Right lobe of liver (tissue), 4 donors: ENCODE results near the gene SEMA4C.

ENCODE experiments used
- POLR2A ChIP-seq: fragments of 450-650 bp; IDR thresholded peaks from one replicate; pipeline ENCODE4 v1.6.1; 2017; ENCODE audit warnings: antibody characterized with exemption, mild to moderate bottlenecking
- TF ChIP-seq, protein P1 (sequence below), 4 donors: fragments of 200-600 bp in 3 of 4; fragments of 450-650 bp in 1 of 4; IDR thresholded peaks; one replicate each; pipeline versions ENCODE4 v1.5.1 to v1.8.0; 2016 to 2022; ENCODE audit warnings: antibody characterized with exemption in 4 of 4, mild to moderate bottlenecking in 2 of 4
- donor health status: DM: no; HTN: no; CAD: no.
- donor health status: DM: no; HTN: no; CAD: no.
- donor health status: DM: no; HTN: yes; CAD: no.

DNA sequence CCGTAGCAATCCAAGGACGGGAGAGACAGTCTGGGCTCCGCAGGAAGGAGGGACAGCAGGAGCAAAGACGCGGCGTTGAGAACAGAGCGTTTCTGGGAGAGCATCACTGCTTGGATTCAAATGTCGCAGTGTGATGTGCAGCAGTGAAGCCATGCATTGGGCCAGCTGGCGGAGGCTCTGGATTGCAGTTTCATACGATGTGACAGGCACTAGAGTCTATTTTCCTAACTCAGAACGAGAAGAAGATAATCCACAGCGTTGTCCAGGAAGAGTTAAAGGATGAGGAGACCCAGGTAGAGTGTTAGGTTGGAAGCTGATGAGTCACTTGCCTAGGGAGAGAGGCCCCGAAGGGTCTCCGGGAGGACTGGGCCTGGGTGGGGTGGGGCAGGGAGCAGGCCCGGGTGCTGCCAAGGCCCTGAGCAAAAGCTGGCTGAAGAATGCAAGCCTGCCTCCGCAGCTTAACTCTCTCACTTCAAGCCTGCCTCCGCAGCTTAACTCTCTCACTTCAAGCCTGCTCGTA is 17.7 kb upstream of the SEMA4C start:
- TF ChIP-seq, protein P1, sequence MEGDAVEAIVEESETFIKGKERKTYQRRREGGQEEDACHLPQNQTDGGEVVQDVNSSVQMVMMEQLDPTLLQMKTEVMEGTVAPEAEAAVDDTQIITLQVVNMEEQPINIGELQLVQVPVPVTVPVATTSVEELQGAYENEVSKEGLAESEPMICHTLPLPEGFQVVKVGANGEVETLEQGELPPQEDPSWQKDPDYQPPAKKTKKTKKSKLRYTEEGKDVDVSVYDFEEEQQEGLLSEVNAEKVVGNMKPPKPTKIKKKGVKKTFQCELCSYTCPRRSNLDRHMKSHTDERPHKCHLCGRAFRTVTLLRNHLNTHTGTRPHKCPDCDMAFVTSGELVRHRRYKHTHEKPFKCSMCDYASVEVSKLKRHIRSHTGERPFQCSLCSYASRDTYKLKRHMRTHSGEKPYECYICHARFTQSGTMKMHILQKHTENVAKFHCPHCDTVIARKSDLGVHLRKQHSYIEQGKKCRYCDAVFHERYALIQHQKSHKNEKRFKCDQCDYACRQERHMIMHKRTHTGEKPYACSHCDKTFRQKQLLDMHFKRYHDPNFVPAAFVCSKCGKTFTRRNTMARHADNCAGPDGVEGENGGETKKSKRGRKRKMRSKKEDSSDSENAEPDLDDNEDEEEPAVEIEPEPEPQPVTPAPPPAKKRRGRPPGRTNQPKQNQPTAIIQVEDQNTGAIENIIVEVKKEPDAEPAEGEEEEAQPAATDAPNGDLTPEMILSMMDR (IDR thresholded peaks at IDR 0.05) = no peak
- no peak for TF ChIP-seq POLR2A
